HL-60/S4 (cell line): Measurements from ENCODE around the gene LSAMP.

Experiments
- in situ Hi-C: fragments of 300-500 bp; cut with MboI; formaldehyde crosslinking; loops from 2 replicates; pipeline ENCODE4 v1.14.3; 2022; ENCODE audit warnings: low sequenced_read_pairs

Gene LSAMP

DNA sequence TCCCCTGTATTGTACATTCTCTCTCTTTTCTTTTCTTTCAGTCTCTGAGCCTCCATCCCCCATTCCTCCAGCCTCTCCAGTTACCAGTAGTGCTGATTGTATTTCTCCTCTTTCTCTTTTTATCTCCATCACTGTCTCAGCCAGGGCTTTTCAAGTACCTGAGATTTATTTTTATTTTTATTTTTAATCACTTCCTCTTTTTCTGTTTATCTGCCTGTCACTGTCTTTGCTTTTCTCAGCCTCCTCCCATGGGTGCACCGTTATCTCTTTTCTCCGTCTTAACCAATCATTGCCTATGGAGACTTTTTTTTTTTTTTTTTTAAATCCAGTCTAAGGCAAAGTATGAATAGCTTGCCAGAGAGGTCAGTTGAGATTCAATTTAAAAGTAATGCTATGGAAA, 462.7 kb downstream of the LSAMP start:
- in situ Hi-C loops, result no loop called here

DNA sequence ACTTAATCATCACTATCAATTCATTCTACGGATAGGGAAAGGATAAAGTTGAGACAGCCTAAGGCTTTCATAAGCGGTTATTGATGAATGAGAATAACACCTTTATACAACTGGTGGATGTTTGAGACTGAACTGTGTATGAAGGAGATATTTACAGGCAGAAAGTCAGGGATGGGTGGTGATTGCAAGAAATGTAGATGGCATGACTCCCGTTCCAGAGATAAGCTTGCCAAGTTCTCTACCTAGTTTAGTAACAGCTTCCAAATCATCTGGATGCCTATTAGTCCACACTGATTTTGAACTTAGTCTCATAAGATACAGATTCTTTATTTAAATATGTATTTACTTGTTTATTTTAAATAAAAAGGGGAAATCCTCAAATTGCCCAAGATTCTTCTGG, 463.2 kb downstream of the LSAMP start:
- in situ Hi-C loops, result no loop called here

DNA sequence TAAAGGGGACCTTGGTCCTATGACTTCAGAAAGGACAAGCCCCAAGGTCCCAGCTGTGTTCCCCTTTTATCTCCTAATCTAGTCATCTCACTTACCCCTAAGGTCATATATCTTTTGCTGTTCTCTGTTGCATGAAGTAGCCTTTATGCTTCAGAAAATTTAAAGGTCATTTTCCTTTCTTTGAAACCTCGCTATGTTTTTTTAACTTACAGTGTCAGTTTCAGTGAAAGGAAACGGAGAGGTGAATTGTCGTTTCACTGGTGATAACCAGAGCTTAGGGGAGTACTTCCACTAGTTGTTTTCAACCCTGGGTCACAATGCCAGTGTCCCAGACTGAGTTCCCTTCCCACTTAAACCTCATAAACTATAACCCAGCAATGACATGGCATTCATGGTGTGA, 464.6 kb downstream of the LSAMP start:
- in situ Hi-C loops, result no loop called here

DNA sequence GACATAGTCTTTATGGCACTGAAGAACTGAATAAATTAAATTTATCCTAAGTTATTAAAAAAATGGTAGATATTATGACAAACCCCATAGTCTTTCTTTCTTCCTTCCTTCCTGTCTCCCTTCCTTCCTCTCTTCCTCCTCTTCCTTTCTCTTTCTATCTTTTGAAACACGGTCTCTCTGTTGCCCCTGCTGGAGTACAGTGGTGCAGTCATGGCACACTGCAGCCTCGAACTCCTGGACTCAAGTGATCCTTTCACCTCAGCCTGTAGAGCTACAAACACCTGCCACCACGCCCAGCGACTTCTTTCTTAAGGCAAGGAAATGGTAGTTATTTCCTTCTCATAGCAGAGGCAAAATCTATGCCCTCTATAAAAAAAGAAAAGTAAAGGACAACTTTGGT, 467.4 kb downstream of the LSAMP start:
- in situ Hi-C loops, result no loop called here

DNA sequence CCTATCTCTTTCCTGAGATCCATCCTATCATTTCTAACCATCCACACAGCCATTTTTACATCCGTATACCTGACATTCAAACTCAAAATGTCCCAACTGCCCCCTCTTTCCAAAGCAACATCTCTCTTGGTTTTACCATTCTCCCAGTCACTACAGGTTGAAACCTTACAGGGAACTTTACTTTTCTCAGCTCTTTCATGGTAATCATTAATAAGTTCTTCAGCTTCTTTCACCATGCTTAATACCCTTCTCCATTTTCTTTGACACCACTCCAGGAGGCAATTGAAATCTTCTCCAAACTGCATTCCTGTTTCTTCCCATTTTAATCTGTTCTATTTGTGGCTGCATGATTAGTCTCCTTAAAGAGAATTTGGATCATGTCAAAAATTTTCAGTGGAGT, 469.5 kb downstream of the LSAMP start:
- in situ Hi-C loops, result no loop called here

DNA sequence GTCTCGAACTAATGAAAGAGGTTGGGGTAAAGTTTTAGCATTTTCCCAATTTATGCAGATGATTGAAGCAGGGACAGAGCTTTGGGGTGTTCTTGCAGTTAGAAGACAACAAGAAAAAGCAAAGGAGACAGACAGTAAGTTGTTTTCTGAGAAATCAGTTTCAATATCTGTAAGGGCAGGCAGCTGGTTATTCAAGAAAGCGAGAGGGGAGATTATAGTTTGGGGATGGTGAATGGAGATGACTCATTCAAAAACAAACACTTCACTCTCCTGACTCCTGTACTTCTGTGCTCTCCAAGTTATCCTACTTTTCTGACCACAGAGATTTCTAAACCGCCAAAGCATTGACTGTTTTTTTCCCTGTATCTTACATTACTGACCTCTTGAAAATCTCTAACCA, 469.9 kb downstream of the LSAMP start:
- in situ Hi-C loops, result no loop called here

DNA sequence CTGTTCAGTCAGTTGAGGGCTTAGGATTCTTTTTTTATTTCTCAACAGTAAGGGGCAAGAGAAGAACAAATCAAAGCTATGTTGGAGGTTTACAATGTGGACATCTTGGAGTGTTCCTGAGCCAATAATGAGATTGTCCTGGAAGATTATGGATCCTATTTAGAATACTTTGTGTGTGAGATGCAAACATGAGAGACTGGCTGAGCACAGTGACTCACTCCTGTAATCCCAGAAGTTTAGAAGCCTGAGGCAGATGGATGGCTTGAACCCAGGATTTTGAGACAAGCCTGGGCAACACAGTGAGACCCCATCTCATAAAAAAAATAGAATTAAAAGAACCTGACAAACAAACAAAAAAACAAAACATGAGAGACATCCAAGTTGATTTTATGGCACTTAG, 470.3 kb downstream of the LSAMP start:
- in situ Hi-C loops, result no loop called here

DNA sequence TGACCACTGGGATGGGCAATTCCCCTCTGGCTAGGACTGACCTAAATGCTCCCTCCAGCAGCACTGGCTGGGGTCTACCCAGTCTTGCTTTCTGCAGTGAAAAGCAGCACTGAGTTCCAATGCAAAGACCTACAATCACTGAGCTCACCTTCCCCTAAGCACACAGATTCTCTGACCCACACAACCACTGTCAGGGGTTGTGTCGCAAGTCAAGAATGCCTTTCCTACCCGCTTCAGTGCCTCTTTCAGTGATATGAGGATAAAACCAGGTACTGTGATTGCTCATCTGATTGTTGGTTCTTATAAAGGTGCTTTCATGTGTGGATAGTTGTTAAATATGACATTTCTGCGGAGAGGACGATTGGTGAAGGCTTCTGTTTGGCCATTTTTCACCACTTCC, 476.4 kb downstream of the LSAMP start:
- in situ Hi-C loops, result no loop called here

DNA sequence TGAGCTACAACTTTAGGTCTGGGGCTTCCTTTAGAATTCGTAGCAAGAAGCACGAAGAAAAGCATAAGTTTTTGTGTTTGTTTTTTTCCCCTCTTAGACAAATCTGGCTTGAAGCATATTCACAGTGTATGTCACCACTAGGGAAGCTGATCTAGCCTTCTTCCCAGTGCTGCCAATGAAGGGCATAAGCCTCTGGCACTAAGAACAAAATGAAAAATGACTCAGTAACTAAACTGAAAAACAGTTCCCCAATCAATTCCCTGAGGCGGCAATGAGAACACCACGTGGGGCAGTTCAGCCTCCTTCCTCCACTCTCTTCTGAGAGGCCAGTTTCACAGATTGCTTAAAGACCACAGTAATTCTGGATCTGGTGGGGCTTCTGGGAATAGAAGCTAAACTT, 483.9 kb downstream of the LSAMP start:
- in situ Hi-C loops, result no loop called here

DNA sequence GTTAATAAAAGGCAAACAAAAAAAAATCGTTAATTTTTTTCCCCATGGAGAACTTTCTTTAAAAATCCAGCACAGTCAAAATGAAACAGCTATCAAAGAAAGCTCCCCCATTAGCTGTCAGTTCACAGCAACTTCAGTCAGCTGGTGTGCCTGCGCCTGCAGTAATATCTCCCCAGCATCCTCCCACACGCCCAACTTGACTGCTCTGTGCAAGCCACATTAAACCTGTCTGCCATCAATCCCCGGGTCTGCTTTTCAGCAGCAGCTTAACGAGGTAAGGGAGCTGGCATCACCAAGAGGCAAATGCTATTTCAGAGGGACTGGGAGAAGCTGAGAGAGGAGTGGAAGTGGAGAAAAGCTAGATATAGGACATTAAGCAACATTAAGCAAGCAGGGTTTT, 484.5 kb downstream of the LSAMP start:
- in situ Hi-C loops, result no loop called here

DNA sequence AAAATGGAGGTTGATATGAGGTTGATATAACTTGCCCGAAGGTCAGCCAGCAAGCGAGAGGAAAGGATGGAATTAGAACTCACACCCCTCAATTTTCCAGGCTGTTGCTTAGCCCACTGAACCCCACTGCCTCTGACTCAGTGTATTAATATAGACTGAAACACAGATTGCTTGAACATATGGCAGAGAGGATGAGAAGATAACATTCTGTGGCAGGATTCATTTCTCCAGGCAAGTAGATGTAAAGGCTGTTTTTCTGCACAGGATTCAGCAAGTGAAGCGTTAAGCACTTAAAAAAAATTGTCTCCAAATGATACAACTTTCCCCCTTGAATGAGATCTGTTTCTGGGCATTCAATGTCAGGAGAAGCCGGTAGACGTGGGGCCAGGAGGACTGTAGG, 486.8 kb downstream of the LSAMP start:
- in situ Hi-C loops, result no loop called here

DNA sequence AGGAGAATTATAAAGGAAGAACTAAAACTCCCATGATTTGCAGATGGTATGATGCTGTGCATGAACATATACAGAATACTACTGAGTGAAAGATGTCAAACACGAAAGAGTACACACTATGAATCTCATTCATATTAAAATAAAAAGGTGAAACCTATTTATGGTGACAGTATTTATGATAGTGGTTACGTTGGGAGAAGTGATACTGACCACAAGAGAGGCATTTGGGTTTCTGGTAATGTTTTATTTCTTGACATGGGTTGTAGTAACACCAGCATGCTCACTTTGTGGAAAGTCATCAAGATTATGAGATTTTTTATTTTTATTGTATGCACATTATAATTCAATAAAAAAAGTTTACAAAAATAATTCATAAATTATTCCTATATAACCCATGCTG, 498.0 kb downstream of the LSAMP start:
- in situ Hi-C loops, result no loop called here

DNA sequence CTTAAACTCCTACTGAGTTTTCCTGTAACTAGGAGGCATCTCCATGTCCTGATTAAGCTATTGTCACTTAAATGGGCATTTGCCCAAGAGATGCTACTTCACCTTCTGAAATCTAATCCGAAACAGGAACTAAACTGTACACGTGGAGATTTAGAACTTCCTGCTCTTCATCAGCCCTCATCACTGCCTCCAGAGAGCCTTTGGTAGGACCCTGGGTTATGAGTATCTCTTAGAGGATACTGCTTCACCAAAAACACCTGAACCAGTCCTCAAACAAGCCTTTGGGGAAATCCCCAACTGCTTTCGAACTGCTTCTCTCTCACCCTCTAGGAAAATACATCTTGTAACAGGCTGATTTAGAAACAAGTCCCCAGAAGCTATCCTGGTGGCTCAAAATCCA, 501.7 kb downstream of the LSAMP start:
- in situ Hi-C loops, result no loop called here

DNA sequence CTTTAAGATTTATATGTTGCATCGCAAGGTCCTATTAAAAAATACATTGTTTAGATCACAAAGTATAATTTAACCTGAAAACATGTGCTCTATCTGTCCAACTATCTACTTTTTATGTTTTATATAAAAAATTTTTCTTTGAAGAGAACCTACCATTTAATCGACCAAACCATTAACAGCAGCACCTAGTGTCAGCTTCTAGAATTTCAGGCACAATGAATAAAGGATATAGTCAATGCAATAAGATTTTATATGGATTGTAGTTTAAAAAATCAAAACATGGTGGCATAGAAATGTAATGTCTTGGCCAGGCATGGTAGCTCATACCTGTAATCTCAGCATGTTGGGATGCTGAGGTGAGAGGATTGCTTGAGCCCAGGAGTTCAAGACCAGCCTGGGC, 508.2 kb downstream of the LSAMP start:
- in situ Hi-C loops, result no loop called here

DNA sequence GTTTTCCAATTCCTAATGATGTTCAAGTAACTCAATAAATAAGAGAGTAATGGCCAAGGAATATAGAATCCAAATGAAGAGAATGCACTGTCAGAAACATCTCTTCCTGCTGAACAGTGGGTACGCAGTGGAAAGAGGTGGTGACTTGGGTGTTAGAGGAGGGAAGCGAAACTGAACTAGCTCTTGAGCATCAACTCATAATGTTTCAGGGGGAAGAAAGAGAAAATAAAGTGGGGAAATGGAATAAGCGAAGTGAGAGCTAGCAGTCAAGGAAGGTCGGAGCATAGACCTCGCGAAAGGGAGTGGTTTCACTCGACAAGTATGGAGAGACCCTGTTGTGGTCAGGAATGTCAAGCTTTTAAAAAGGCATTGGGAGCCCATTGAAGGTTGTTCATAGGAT, 512.5 kb downstream of the LSAMP start:
- in situ Hi-C loops, result no loop called here

DNA sequence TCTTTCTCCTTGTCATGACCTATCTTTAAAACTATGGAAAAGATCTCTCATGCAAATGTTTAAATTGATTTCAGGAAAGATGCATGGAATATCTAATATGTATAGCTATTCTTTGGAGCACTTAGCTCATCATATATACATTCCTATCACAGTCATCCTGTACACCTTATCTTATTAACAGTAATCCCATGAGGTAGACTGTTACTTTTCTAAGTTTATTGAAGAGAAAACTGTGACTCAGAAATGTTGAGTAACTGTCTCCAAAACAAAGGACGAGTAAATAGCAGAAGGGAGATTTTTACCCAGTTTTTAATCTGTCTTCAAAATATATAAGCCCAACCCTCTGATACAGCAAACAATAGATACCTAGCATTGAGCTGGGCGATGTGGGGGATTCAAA, 513.7 kb downstream of the LSAMP start:
- in situ Hi-C loops, result no loop called here

DNA sequence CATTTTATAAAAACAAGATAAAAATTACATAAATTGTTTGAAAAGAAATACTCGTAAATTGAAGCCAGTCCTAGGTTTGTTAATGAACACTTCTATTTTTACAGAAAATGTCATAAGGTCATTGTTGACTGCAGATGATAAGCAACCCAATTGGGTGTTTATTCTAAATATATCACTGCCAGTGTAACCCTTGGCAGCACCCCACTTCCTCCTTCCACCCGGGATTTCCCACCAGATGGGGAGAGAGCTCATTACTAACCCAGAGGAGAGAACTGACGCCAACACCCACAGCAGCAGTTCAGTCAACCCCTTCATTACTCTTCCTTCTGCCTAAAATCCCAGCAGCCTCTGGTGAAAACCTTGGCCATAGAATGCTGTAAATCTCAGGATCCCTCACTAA, 514.4 kb downstream of the LSAMP start:
- in situ Hi-C loops, result no loop called here

DNA sequence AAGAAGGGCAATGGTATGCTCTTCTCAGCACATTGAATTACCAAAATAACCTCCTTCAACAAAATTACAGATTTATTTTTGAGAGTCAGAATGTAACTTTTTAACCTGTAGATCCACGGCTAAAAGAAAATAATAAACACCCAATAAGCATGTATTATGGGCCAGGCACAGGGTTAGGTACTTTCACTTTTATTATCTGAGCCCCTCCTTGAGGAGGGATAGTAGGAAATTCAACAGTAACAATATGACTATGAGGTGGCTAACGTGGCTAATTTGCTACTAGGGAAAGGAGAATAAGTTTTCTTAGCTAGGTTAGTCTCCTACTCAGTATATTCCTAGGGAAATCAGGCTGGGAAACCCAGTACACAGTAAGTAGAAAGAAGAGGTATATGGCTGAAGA, 515.1 kb downstream of the LSAMP start:
- in situ Hi-C loops, result no loop called here

DNA sequence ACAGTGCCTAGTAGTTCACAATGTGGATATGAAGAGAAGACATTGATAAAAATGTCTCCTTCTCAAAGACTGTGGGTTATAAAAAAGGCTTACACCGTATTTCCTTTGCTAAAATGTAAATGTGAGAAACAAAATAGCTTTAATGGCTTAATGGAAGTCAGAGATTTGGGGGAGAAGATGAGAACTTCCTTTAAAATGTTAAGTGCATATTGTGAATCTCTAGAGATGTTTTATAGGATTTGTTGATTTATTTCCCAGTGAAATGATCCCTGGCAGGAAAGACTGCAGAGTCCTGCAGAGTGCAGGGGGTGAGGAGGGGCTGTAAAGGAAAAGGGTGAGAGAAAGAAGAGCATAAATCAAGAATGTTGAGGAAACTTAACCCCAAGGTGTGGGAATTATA, 516.9 kb downstream of the LSAMP start:
- in situ Hi-C loops, result no loop called here

DNA sequence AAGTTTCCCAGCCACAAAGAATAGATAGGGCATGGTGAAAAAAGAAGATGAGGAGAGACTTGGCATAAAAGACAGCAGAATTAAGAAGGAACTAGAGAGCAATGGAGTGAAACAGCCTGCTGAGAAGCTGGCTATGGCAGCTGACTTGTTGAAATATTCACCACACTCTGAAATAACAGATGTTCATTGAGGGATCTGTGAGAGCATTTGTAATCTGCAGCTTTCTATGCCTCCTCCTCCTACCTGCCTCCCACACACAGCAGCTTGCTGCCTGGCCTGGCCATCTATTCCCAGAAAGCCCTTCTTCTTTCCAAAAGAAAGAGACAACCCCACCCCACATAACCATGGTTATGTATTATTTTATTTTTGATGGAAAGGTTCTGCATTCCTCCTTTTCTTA, 518.1 kb downstream of the LSAMP start:
- in situ Hi-C loops, result no loop called here

DNA sequence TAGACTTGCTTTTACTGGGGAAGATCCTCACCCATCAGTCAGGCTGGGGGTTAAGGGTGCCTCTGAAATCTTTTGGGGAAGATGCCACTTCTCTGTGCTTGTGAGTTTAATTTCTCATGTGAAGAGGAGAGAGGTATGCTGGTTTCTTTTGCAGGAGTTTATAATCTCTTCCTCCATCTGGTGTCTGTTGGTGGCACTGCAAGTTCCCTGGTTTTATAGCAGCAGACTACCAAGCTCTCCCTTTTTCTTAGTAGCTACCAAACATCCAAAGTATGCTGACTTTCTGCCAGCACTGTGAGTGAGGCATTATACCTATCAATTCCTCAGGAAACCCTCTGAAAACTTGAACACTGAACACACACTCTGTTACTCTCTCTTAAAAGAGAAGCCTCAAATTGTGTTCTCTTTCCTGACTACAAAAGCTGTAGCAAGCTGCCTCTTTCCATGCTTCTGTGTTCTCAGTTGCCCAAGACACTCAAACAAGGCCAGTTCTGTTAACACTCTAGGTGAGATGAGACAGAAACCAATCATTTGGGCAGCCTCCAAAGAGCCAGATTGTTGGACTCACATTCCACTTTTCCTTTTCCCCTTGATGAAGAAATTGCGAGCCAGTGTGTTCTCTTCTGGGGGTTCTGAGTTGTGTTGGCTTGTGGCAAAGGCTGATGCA, 522.5 kb downstream of the LSAMP start:
- in situ Hi-C loops, result no loop called here

DNA sequence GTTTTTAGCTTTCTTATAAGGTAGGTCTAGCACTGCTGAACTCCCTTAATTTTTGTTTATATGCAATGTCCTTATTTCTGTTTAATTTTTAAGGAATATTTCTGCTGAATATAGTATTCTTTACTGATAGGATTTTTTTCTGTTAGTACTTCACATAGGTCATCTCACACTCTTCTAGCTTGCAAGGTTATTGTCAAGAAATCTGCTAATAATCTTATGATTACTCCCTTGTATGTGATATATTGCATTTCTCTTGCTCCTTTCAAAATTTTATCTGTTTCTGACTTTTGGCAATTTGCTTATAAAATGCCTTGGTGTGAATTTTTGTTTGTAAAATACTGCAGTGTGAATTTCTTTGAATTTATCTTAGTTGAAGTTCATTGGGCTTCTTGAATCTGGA, 523.6 kb downstream of the LSAMP start:
- in situ Hi-C loops, result no loop called here

DNA sequence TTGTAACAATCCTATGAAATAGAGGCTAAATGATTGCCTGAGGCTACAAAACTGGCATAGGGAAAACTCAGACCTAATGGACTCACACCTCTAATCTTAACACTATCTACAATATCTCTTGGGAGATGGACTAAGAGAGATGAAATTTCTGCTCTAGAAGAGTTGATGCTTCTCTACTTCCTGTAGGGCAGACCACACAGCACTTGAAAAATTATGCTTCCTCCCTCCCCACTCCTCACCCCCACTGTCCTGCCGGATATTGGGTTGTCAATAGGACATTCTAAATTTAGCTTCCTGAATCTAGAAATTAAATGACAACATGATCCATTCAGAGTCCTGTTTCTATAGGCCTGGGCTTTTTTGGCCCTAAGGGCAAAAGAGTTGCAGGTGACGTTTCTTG, 526.4 kb downstream of the LSAMP start:
- in situ Hi-C loops, result no loop called here

DNA sequence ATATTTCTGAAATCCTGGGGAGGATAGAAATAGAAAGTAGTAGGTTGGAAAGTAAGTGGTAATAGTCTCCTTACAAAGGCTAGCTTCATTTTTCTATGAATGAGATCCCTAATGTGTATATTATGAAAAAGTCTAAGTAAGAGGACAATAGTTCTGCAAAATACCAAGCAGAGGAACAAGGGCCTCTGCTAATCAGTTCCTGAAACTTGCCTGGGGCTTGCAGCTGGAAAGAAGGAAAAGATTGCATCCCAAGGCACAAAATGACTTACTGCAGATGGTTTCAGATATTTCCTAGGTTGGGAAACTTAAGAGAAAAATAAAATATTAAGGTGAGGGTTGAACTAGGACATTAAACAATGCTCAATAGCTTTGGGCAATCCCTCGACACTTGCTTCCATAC, 528.4 kb downstream of the LSAMP start:
- in situ Hi-C loops, result no loop called here
